Activated naive CD4-positive, alpha-beta T cell treated with anti-CD3 and anti-CD28 coated beads, Interleukin-2, amount 50 U/mL, for 16 hours (primary cell): ENCODE measurements around the gene TMEM89.

Experiments
- DNase-seq: peaks from one replicate; pipeline ENCODE4 v3.0.0-alpha.2; 2020

The TMEM89 gene

GRCh38 chr3:48585411-48585810 is 36.2 kb downstream of the TMEM89 start:
- DNase-seq = no peak

GRCh38 chr3:48584836-48585235 is 36.7 kb downstream of the TMEM89 start:
- DNase-seq = no peak

- no peak for DNase-seq
Measured at GRCh38 chr3:48581621-48582481, 39.7 kb downstream of the TMEM89 start.

GRCh38 chr3:48576647-48577046 is 44.9 kb downstream of the TMEM89 start:
- no peak for DNase-seq

DNA sequence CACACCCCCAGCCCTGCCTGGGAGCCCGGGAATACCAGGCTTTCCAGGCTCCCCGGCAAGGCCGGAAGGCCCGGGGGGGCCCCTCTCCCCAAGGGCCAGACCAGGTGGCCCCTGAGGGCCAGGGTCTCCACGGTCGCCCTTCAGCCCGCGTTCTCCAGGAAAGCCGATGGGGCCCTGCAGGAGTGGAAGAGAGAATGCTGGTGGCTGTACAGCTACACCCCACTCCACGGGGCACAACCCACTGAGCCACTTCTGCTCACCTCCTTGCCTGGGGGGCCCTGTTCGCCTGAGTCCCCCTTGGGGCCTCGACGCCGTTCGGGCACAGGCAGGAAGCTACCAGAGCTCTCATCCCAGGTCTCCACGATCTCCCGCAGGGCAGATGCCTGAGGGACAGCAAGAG is 46.2 kb downstream of the TMEM89 start:
- DNase-seq = no peak

GRCh38 chr3:48573973-48574585 is 47.5 kb downstream of the TMEM89 start:
- DNase-seq = no peak

DNA sequence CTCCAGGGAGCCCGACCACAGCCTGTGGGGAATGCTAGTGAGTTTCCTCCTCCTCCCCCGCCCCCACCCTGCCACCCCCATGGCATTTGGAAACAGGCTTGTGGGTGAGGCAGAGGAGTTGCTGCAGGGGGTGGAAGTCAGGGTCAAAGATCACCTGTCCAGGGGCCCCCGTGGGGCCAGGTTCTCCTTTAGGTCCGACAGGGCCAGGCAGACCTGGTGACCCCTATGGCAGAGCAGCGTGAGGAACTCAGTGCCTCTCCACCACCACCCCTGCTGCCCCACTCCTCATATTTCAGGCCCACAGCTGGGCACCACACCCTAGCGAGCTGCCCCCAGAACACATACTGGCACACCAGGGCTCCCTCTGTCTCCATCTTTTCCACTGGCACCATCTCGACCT is 49.1 kb downstream of the TMEM89 start:
- no peak for DNase-seq

DNA sequence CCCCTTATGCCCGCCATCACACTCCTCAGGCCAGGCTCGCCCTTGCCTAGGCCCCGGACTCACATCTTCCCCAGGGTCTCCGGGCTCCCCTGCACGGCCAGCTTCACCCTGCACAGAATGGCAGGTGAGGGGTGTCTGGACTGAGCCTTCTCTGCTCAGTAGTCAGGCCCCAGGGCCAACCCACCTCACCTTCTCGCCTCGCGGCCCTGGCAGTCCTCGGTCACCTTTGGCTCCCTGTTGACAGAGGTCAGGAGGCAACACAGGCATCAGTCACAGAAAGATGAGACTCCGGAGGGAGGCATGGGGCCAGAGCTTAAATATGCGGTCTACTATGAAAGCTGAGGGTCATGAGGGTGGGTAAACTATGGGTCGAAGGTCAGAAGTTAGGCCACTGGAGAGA is 49.6 kb downstream of the TMEM89 start:
- no peak for DNase-seq
